EH (cell line): ENCODE measurements around the gene NRXN3.

ENCODE experiments used
- DNase-seq: peaks from one replicate; pipeline ENCODE4 v3.0.0-alpha.2; 2015; ENCODE audit warnings: low read depth

The NRXN3 gene

DNA sequence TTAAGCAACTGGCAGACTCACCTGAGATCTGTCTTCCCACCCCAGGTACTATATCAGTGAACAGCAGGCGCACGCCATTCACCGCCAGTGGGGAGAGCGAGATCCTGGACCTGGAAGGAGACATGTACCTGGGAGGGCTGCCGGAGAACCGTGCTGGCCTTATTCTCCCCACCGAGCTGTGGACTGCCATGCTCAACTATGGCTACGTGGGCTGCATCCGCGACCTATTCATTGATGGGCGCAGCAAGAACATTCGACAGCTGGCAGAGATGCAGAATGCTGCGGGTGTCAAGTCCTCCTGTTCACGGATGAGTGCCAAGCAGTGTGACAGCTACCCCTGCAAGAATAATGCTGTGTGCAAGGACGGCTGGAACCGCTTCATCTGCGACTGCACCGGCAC, 544.5 kb downstream of the NRXN3 start:
- no peak for DNase-seq

DNA sequence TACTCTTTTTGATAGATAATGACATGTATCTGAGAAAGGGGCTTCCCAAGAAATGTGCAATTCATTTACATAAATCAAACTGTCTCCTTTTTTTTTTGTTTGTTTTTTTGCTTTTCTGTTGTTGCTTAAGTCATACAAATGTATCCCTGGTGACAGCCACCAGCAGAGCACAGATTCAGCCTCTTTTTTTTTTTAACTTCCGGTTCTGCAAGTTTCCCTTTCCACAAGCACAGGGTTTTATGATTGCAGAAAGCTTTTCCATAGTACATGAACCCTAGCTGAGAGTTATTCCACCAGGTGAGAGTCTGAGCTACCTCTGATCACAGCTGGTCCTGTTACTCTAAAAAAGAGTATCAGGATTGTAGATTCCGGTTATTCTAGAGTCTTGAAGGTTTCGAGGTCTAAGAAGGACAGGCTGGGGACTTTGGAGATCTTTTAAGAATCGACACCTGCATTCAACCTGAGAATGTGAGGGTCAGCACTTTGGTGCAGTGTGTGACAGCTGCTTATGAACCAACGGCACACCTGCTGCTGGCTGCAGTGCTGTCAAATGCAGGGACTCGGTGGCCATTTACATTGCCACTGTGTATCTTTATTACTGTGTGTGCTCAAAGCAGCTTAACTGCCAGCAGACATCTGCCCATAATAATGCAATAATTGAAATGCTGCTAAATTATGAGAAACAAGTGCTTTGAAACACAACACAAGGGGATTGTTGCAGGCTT, 551.7 kb downstream of the NRXN3 start:
- DNase-seq: no peak

DNA sequence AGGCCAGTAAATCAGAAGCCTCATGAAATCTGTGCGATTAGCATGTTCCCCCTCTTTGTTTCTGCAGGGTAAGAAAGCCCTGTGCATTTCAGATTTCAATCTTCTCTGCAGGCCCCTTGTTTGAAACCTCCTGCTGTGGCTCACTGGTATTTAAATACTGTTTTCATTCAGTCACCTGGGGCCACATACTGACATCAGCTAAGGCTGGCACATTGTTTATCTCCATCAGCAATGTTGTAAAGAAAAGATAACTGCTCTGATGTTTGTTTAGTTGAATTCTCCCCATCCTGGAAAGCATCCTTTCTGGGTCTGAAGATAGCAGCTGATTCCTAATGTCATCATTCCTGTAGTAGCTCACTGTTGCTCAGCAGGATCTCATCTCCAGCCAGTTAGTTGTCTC, 554.9 kb downstream of the NRXN3 start:
- DNase-seq: no peak

DNA sequence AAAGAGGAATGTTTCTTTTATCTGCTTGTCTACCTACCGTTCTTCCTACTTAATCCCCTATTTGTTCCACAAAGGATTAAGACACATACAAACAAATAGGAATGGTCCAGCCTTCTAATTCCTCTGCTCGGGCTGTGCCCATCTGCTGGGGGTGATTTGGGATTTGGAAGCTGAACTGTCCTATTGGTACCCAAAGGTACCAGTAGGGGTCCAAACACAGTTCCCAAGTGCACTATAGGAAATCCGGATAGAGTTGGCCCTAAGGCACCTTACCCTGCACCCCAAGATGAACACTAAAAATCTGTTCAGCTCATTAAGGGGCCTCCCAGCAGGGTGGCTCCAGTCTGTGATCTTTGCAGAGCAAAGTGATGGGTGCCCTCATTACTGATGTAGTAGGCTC, 566.9 kb downstream of the NRXN3 start:
- DNase-seq: no peak

DNA sequence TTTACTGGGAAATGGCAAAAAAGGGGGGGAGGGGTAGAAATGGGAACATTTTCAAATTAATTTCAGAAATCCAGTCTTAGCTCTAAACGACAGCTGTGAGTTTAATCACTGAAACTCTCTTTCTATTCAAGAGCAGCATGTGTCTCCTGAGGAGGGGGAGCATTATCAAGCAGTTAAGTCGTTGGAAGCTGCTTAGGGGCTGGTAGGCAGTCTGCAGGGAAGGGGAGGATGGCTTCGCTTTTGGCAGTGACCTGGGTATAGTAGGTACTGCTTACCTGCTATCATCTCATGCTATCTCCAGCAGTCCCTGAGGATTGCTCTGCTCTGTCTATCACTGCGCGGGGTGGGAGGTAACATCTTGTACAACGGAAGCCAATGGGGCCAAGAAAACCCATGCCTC, 567.4 kb downstream of the NRXN3 start:
- no peak for DNase-seq

DNA sequence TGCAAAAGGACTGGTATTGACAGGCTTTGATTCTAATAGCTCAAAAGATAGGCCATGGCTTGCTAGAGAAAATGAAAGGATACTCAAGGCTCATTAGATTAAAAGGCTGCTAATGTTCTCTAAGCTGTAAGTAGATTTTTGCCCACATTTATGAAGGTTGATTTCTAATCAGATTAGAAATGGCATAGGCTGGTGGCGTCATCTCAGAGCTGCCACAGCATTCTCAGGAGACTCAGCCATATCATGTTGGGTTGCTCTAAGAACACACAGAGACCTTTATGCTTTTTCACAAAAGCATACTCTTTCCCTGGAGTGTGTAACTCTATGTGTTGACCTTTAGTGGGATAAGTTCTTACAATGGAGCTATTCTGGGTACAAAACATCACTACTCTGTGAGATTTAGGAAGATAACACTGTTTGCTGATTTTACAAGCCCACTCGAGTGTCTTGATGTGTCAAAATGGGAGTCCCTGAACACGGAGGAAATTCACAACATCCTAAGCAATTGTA, 576.0 kb downstream of the NRXN3 start:
- no peak for DNase-seq

DNA sequence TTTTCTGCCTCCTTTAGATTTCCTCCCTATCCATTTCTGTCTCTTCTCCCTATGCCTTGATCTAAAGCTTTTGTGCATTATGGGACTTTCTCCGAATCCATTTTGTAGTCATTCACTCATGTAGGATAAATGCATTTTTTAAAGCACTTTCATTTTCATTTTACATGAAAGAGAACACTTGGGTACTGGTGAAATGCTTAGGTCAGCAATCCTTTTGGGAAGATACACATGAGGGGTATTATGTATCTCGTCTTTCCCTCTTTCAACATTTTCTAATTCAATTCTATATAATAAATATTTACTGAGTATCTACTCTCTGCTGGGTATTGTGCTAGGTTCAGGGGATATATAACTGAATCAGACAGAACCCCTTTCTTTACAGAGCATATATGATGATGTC, 577.6 kb downstream of the NRXN3 start:
- DNase-seq: no peak

DNA sequence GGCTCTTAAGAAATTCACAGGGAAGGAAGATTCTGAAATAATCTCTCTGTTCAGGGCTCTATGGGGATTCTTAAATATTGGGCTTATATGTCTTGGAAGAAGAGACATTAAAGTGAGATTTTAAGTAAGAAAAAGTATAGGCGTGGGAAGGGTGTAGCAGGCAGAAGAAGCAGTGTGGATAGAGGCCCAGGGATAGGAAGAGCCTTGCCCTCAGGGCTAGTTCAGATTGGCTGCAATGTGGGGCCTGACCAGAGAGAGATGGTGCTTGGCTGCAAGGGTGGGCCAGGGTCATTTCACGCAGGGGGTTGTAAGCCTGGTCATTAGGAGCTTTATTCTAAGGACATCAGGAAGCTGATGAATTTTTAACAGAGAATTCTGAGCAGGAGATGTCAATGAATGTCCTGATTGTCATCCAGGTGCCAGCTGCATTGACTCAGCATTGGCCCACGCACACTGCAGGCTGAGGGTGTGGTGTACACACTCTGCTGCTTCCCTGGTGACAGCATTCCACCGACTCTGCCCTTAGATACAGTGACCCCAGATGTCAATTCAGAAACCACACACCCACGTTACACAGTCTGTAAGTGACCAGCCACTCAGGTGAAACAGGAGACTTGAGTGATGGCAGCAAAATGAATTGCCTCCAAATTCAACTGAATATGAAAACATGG, 582.5 kb downstream of the NRXN3 start:
- DNase-seq: no peak

DNA sequence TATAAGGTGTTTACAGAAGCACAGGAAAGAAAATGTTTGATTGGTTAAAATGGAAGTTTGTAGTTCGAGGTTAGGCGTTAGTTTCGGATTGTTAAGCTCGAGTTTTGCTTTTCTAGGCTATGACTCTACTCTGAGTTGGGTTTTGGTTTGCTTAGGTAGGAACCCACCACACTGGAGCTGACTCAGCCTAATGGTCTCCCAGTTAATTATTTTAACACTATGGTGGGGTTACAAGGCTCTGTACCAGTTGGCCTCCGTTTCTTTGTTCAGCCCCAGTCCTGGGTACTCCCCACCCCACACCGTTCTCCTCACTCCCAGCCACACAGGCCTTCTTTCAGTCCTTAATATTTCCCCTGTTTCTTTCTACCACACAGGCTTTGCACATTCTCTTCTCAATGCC, 583.9 kb downstream of the NRXN3 start:
- DNase-seq: no peak

DNA sequence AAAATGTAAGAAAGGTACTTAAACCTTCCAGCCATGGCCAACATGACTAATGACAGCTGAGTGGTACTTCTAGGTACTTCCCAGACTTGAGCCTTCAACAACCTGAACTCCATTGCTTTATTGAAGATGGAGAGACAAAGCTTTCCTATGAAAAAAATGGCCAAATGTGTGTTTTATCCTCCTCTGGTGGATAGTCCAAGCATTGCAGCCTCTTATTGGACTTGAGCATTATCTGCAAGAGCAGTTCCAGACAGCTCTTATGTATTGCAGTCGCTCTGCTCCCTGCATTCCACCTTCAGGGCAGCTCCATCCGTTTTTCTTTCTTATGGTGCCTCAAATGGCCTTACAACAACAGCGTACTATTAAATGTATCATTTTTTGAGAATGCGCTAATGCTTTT, 588.2 kb downstream of the NRXN3 start:
- DNase-seq: peak; percentile 32

DNA sequence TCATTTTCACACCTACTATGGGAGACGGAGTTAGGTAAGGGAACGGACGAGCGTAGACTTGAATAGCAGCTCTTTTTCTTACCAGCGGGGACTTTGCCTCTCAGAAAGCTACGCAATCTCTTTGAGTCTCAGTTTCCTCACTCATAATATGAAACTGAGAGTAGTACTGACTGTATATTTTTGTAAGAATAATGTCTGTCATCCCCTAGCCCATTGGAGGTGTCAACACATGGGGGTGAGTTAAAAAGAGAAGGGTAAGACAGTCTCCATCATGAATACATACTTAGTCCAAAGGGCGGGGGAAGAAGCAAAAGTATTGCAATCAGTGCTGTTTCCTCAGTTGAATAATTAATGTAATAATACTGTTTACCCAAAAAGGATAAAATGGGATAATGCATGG, 592.2 kb downstream of the NRXN3 start:
- DNase-seq: no peak

DNA sequence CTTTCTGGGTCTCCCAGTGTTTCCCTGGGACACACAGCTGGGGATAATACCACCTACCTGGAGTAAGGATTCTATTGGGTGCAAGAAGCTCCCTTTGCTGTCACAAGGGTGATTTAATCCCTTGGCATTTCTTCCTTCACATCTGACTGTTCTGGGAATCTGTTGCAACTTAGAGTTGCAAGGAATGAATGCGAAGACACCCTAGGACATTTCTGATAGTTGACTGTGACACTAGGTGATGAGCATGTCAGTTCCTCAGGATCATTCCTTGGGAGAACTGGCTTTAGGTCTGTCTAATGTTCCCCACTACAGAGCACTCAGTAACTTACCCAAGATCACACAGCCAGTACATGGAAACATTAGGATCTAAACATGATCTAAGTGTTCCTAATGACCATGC, 593.6 kb downstream of the NRXN3 start:
- no peak for DNase-seq

DNA sequence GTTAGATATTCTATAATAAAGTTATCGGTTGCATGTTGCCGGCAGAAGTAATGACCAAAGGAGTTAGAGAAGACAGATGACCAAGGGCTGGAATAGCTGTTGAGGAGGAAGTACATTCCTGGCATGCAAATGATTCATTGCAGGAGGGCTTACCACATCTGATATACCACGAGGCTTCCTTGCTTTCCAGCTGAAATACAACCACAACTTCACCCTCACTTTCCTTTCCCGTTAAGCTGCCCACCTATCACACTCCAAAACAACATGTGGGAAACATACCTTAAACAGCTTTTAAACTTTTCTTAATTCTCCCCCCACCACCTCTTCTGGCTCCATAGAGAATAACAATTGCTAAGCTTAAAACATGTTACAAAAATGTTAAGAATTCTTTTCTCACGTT, 594.1 kb downstream of the NRXN3 start:
- peak; percentile 37 for DNase-seq

DNA sequence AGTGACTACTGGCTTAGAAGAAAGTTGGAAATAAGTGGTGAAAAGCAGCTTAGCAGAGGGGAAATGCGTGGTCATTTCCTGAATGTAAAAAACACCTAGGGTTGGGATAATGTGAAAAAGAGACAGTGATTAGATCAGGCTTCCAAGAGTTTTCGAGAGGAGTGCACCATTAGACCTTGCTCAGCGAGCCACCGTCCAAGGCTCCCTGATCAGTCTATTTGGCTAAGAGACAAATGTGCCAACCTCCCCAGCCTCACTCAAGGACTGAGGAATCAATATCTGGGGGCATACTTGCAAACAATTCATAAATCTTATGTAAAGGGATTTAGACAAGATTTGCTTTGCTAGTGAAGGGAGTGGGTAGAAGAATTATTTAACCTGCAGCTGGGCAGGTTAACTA, 594.5 kb downstream of the NRXN3 start:
- no peak for DNase-seq

DNA sequence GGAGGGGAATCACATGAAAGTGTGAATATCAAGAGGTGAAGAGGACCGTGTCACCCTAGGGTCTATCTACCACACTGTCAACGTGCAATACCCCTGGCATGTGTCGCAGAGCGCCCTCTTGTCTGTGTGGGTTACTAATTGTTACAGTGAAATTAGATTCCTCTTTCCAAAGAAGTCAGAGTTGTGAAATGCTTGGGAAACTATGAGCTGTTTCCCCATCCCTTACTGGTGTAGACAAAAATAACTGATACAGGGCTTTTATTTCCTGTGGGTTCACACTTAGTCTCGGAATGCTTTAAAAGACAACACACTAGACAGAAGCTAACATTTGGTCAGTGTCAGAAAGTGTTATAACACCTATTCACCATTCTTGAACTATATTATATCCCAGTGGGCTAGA, 597.3 kb downstream of the NRXN3 start:
- DNase-seq: no peak

DNA sequence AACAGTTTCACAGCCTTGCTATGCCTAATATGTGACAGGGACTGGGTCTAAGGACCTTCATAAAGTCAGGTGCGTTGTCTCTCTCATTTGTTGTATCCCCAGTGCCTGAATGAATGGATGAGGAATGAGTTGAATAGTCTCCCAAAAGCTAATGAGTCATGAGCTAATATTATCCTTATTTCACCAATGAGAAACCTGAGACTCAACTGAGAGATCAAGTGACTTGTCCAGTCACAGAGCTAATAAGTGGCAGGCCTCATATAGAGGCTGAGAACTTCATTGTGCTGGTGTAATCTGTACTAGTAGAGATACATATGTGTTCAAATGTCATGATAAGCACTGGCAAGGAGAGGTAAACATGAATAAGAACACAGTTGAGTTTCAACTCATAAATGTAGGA, 612.4 kb downstream of the NRXN3 start:
- DNase-seq: no peak

DNA sequence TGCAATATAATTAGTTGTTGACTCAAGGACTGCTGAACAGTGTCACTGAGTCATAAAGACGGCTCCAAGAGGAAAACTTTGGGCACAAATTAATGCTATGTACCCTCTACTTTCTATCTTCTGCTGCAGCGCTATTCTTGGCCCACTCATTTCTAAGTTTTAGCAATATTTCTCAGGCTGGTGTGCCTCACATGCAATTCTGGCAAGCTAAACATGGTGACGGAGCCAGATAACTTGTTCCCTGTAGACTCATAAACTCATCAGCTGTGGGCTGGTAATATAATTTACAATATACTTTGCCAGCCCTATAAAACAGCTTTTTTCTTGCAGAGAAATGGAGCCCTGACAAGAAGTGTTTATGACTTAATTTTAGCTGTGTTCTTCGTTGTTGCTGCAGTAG, 615.1 kb downstream of the NRXN3 start:
- DNase-seq: no peak

DNA sequence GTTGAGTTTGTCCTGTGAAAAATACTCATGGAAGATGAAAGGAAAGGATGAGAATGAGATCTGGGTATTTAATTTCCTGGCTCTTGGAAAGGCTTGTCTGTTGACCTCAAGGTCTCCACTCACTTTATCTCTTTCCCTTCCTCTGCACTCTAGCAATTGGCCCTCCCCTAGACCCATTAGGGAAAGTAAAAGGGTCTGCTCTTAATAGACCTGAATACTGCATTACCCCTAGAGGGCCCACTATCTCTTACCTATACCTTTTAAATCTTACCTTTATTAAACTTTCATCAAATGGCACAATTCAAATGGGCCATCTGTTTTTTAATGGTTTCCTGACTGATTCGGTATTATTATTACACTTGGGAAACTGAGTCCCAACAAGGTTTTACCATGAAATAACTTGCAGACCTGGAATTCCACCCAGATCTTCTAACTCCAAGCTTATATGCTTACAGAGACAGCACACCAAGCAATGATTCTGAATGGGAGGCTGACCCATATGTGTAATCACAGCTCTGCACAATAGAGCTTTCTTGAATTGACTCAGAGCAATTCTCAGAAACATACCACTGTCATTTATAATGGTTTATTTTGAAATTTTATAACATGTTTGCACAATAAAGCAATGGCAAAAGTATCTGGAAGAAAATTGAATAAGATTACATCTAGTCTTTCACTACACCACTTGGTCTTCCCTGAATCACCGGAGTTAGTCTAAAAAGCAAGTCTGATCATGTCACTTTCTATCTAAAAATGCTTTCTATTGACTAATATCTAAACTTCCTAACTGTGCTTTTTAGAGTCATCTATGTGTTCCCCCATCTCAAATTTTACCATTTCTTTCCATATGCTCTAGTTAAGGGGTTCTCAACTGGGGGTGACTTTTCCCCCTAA, 618.5 kb downstream of the NRXN3 start:
- DNase-seq: no peak

DNA sequence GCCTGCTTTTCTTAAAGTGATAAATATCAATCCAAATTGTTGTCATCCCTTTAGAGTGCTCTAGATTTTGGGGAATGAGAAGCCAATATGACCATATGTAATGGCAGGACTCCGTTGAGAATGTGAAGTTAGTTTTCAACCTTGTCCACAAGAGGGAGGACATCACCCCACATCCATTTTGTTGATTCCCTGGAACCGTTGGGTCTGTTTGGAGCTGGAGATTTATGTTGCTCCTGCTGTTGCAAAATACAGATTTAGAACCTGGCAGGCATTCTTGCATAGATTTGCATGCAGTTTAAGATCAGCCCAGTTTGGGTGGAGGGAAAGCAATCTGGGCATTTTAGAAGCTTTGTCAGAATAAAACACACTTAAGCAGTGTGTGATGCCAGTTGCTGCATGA, 620.1 kb downstream of the NRXN3 start:
- DNase-seq: no peak

DNA sequence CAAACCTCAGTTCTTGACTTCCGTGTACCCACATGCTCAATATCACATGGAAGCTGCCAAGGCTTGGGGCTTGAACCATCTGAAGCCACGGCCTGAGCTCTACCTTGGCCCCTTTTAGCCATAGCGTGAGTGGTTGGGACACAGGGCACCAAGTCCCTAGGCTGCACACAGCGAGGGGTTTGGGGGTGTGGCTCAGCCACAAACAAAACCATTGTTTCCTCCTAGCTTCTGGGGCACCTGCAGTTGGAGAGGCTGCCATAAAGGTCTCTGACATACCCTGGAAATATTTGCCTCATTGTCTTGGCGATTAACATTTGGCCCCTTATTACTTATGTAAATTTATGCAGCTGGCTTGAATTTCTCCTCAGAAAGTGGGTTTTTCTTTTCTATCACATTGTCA, 628.6 kb downstream of the NRXN3 start:
- no peak for DNase-seq

DNA sequence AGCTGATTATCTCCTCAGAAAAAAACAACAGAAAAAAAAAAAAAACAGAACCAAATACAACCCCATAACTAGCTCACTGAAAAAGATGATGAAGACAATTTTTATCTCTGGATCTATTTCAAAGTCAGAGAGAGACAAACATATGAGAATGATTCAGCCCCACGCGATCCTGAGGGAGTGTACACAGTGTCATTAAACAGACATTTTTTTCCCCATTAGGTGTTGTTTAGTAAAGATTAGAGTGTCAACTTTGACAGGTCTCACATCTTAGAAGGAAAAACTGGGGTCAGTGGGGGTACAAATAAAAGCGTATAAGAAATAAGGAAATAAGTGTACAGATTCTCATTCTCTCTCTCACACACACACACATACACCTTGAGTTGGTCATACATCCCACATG, 635.4 kb downstream of the NRXN3 start:
- DNase-seq: no peak

DNA sequence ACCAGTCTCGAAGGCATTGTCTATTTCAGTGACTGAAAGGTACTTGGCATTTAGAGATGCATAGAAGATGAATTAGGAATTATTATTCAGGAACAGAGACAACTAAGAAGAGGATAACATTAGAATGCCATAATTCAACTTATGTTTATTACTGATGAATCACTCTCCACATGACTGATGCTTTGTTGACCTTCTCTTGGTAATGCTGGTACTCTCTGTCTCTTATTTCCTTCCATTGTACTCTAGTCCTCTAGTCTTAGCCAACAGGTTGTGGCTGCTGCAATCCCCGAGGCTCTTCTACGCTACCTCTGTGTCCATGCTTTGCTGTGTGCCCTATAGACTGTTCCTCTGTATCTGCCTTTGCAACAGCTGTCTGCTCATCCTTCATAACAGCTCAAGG, 652.9 kb downstream of the NRXN3 start:
- no peak for DNase-seq

DNA sequence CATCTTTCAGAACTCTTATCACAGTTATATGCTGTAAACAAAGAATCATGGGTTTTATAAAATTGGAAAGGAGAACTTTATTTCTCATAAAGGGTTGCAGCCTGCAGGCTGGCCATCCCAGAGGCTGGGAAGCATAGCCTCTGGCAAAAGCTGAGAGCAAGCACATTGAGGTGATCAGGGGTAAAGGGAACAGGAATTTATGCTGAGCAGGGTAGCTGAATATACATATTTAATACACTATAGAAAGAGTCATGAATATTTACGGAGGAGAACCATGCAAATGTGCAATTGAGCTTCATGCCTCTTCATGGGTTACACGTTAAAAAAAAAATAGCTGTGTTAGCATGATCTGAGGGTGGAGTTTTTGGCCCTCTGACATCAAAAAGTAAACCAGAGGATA, 653.3 kb downstream of the NRXN3 start:
- DNase-seq: no peak
